GM21529 (cell line): Measurements from ENCODE around the gene RASGRP4.
"Not testable (repeated sequence)": the region's sequence is repeated elsewhere in the genome, so short reads cannot be mapped to it uniquely, and the experiment has no call there.

Experiments
- ATAC-seq: cut with Tn5 transposase; IDR thresholded peaks from one replicate; pipeline ENCODE4 v1.9.1; 2021; ENCODE audit not compliant: unreplicated experiment

Gene RASGRP4

GRCh38 chr19:38448225-38448624, 22.2 kb upstream of the RASGRP4 start:
- no peak for ATAC-seq

- no peak for ATAC-seq
Measured at GRCh38 chr19:38445362-38445761, 19.3 kb upstream of the RASGRP4 start.

DNA sequence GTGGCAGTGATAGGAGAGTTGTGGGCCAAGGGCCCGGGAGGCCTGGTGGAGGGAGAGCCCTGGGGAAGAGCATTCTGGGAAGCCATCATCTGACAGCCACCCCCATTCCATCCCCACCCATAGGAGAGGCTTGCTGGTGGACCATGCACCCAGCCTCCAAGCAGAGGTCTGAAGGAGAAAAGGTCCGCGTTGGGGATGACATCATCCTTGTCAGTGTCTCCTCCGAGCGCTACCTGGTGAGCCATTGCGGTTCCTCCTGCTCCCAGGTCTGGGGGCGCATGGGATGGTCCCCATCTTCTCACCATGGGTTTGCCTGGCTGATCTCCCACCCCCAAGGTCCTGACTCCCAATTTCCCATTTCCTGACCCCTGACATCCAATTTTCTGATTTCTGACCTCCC, 18.0 kb upstream of the RASGRP4 start:
- no peak for ATAC-seq

DNA sequence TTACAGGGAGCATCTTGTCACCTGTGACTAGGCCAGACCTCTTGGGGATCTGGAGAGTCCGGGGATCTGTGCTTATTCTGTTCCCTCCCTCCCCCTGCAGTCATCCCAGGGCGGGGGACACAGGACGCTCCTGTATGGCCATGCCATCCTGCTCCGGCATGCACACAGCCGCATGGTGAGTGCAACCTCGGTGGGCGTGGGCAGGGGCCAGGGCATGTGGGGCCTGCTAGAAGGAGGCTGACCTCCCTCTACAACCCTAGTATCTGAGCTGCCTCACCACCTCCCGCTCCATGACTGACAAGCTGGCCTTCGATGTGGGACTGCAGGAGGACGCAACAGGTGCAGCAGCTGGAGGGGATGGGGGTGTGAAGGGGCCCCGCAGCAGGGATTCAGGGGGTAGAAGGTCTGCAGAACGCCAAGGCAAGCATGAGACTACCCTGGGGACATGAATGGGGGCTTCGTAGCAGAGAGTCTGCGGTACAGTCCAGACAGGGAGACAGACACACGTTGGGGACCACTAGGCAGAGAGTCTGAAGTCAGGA, 17.5 kb upstream of the RASGRP4 start:
- ATAC-seq: no peak

DNA sequence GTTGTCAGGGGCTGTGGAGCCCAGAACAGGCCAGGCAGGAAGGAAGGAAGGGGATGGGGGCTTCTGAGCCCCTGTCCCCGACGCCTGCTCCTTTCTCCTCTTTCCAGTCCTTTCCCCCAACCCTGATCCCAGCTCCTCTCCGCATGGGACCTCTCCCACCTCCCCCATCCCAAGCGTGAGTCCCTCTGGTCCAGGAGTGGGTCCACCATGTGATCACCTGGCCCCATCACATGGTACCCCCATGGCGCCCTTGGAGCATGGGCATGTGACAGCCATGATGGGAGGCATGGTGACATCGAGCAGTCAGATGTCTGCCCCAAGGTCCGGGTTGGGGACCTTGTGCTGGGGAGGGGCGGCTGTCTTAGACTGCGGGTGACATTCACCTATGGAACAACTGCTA, 16.7 kb upstream of the RASGRP4 start:
- no peak for ATAC-seq

DNA sequence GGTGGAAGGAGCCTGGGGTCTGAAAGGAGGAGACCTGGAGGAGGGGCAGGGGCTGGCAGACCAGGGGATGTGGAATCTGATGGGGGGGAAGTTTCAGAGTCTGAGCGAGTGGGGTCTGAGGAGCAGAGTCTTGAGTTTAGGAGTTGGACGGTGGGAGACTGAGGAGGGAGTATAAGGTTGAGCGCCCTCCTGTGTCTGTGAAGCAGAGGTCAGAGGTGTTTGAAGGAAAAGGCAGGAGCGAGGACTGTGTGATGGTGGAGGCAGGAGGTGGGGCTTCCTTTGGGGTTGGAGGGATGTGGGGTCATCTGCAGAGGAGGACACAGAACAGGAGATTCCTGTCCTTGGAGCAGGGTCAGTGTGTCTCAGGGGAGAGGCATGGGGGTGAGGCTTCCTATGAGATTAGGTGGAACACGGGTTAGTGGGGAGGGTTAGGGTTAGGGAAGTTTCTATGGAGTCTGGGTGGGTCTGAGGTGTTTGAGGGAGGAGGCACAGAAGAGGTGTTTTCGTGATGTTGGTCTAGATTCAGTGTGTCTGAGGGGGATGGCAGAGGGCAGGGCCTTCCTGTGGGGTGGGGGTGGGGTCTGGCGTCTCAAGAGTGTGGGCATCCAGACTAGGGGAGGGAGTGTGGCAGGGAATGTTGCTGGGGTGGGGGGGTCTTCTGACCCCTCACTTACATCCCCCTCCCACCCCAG, 15.8 kb upstream of the RASGRP4 start:
- ATAC-seq: no peak

- no peak for ATAC-seq
Measured at GRCh38 chr19:38440592-38440991, 14.6 kb upstream of the RASGRP4 start.

GRCh38 chr19:38437917-38438316, 11.9 kb upstream of the RASGRP4 start:
- no peak for ATAC-seq

- ATAC-seq: no peak
Measured at GRCh38 chr19:38437295-38437694, 11.3 kb upstream of the RASGRP4 start.

GRCh38 chr19:38434549-38435051, 8.6 kb upstream of the RASGRP4 start:
- no peak for ATAC-seq

DNA sequence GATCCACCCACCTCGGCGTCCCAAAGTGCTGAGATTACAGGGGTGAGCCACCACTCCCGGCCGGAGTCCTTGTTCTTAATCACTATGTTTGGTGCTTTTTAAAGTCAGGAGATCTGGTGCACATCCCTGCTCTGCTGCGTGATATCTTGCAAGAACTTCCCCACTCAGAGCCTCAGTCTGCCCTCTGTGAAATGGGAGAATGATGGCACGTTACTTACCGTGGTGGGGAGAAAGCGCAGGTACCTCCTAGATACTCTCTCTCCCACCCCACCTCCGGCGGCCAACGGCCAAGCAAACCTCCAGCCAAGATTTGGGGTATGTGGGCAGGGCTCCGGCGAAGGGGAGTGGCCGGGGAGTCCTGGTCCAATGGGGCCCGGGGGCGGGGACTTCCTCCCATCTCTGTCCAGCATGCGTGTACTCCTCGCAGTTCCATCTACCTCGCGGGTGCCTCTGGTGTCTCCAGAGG, 7.3 kb upstream of the RASGRP4 start, which contains the start of gene RYR1:
TSS of gene RYR1 (plus strand) at position 424 of the 466 bp plus-strand sequence. CDS start 139 bp downstream, outside the sequence.
- no peak for ATAC-seq

- no peak for ATAC-seq
Measured at GRCh38 chr19:38430931-38431330, 4.9 kb upstream of the RASGRP4 start.

GRCh38 chr19:38429811-38430156, 3.8 kb upstream of the RASGRP4 start:
- ATAC-seq: no peak

DNA sequence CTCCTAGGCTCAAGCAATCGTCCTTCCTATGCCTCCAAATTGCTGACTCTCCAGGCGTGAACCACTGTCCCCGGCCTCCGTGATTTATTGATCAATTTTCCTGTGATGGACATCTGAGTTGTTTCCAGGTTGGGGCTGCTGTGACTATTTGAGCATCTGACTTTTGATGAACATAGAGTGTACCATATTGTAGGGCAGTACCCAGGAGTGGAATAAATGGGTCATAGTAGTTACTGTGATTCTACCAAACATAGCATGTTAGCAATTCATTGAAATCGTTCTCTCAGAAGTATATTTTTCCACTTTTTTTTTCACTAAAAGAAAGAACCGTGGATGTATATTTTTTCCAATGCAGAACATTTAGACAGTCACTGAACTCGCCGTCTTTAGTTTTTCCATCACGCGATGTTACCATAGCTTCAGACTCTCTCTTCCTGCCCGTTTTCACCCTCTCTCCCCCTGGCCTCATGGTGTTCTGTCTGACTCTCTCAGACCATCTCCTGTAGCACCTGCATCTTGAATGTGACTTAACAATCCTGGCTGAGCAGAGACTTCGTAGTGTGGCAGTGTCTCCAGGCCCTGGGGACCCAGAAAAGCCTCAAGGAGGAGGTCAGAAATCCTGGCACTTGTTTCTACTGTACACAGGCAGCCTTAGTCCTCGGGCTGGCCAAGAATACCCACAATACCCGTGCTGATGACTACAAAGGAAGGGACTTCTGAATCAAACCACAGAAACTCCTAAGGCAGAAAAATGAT, 3.2 kb upstream of the RASGRP4 start:
- no peak for ATAC-seq

DNA sequence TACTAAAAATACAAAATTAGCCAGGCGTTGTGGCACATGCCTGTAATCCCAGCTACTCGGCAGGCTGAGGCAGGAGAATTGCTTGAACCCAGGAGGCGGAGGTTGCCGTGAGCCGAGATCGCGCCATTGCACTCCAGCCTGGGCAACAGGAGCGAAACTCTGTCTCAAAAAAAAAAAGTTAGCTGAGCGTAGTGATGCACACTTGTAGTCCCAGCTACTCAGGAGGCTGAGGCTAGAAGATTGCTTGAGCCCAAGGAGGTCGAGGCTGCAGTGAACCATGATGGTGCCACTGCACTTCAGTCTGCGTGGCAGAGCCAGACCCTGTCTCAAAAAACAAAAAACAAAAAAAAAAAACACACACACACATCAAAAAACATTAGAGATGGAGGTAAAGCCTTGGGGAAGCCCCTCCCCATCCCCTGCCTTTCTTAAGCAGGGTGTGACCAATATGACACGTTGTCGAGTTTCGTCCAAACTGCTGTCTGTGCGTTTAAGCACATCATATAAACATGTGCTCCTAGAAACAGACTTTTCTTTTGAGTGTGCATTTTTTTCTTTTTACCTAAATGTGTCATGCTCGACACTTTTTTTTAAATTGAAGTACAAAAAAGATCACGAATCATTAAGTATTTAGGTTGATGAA, 1.1 kb upstream of the RASGRP4 start:
- not testable (repeated sequence) for ATAC-seq

- ATAC-seq: no peak
Measured at GRCh38 chr19:38425222-38425809, 703 bp downstream of the RASGRP4 start.

DNA sequence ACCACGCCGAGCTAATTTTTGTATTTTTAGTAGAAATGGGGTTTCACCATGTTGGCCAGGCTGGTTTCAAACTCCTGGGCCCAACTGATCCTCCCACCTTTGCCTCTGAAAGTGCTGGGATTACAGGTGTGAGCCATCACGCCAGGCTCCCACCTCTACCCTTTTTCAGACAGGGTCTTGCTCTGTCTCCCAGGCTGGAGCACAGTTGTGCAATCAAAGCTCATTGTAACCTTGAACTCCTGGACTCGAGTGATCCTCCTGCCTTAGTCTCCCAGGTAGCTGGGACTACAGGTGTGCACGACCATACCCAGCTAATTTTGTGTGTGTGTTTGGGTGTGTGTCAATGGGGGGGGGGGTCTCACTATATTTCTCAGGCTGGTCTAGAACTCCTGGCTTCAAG, 1.7 kb downstream of the RASGRP4 start:
- ATAC-seq: no peak

GRCh38 chr19:38422438-38422837, 3.6 kb downstream of the RASGRP4 start:
- ATAC-seq: no peak

- ATAC-seq: no peak
Measured at GRCh38 chr19:38421856-38422255, 4.2 kb downstream of the RASGRP4 start.

DNA sequence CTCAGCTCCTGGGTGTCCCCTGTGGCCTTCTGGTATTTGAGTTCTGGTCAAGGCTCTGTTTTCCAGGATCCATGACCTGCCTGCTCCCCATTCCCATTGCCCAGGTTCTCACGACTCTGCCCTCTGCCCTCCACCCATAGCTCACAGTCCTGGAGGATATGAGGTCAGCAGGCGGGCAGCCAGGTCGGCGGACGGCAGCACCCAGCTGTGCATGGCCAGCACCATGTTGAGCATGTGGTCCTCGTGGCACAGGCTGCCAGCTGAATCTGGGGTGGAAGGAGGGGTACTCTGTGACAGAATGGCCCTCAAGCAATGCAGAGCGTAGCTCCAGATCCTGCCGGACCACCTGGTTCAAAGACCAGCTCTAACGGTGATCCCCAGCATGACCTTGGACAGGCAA, 5.1 kb downstream of the RASGRP4 start:
- no peak for ATAC-seq
